HepG2 (cell line): ENCODE results near the gene SELENOV. TPM values are rescaled to one million over a fixed set of nuclear protein-coding genes. Genes with fewer than 3 reads are reported as not detected.
A peak's percentile ranks its signal among the peaks of the same experiment; 100 is the strongest.

Experiments used
- ATAC-seq: fragments of 200-7000 bp; cut with Tn5 transposase; 3 replicates; pipeline ENCODE4 v1.9.1; 2020; ENCODE audit warnings: mild to moderate bottlenecking, moderate library complexity
- BruUV-seq: library from RNA; stranded (reverse); fragments of 400-500 nt; replicated peaks from 2 replicates; lab custom pipeline; 2021; lab: Mats Ljungman, UMichigan
- CTCF ChIA-PET: fragments of 300-600 bp; formaldehyde crosslinking; extraction: SDS; loops from one replicate; lab custom pipeline; 2021; ENCODE audit warnings: low total read pairs, inconsistent platforms, low intra/inter-chr PET ratio; lab: Yijun Ruan, JAX
- POLR2A ChIA-PET: fragments of 350-600 bp; sonication (Branson Sonifier 250); formaldehyde crosslinking; loops from one replicate; lab custom pipeline; 2020; ENCODE audit warnings: antibody characterized with exemption, inconsistent platforms; lab: Yijun Ruan, JAX
- DNase-seq: peaks from one replicate; pipeline ENCODE4 v3.0.0-alpha.2; 2015; ENCODE audit warnings: low spot score
- FAIRE-seq: peaks from 3 replicates; lab custom pipeline; 2011; peaks lifted over from hg19 to GRCh38; lab: Jason Lieb, UNC
- H2AFZ ChIP-seq: one replicate; pipeline ENCODE4 v1.6.1; 2011; ENCODE audit warnings: low read length, inconsistent platforms
- H3K27ac ChIP-seq: fragments of 300-600 bp; 3 replicates; pipeline ENCODE4 v1.8.0; 2011; ENCODE audit warnings: mixed run types, mild to moderate bottlenecking, mixed read lengths, low read length, inconsistent platforms; ENCODE audit not compliant: insufficient read depth; ENCODE audit errors: extremely low read length
- H3K27me3 ChIP-seq, 2 experiments: fragments of 200-600 bp in 1 of 2; 2 replicates in 1 of 2; 3 replicates in 1 of 2; pipeline versions ENCODE4 v1.6.0 to v1.8.0; 2011; ENCODE audit warnings: low read length in 2 of 2, mild to moderate bottlenecking in 2 of 2, moderate library complexity in 2 of 2, inconsistent platforms in 1 of 2; ENCODE audit not compliant: insufficient read depth in 2 of 2, control insufficient read depth in 1 of 2
- H3K36me3 ChIP-seq, 2 experiments: fragments of 200-600 bp in 1 of 2; replicated peaks in 1 of 2; 2 replicates in 1 of 2; 3 replicates in 1 of 2; pipeline versions ENCODE4 v1.5.1 to v1.8.0; 2011; ENCODE audit warnings: low read length in 2 of 2, inconsistent platforms in 1 of 2; ENCODE audit not compliant: insufficient read depth in 2 of 2, control insufficient read depth in 1 of 2
- H3K4me1 ChIP-seq: 2 replicates; pipeline ENCODE4 v1.5.1; 2012; ENCODE audit warnings: low read length, inconsistent platforms; ENCODE audit not compliant: insufficient read depth
- H3K4me2 ChIP-seq: 2 replicates; pipeline ENCODE4 v1.6.0; 2011; ENCODE audit warnings: low read depth, low read length, inconsistent platforms
- H3K4me3 ChIP-seq, 3 experiments: fragments of 200-600 bp in 1 of 3; sonication (generic), shearing (Covaris generic) in 1 of 3; replicated peaks in 1 of 3; 2 replicates each; pipeline ENCODE4 v1.5.1; 2011 to 2016; ENCODE audit warnings: low read length in 3 of 3, inconsistent platforms in 2 of 3, low read depth in 2 of 3, mild to moderate bottlenecking in 2 of 3, control low read depth in 1 of 3, mixed read lengths in 1 of 3; ENCODE audit not compliant: insufficient read depth in 1 of 3
- H3K79me2 ChIP-seq: one replicate; pipeline ENCODE4 v1.6.1; 2011; ENCODE audit warnings: low read length, inconsistent platforms; ENCODE audit not compliant: insufficient read depth
- H3K9ac ChIP-seq: 2 replicates; pipeline ENCODE4 v1.6.0; 2011; ENCODE audit warnings: mild to moderate bottlenecking, low read depth, low read length, inconsistent platforms; ENCODE audit not compliant: insufficient read depth
- H3K9me3 ChIP-seq: 2 replicates; pipeline ENCODE4 v1.5.1; 2012; ENCODE audit warnings: mild to moderate bottlenecking, low read length
- H4K20me1 ChIP-seq: 2 replicates; pipeline ENCODE4 v1.6.0; 2011; ENCODE audit warnings: inconsistent platforms, mild to moderate bottlenecking, low read length, moderate library complexity; ENCODE audit not compliant: insufficient read depth
- AGO2 ChIP-seq: fragments of 200-400 bp; formaldehyde crosslinking; optimal IDR thresholded peaks from 2 replicates; pipeline ENCODE3; 2017; ENCODE audit warnings: mild to moderate bottlenecking, low read depth, low read length, moderate library complexity
- KAT8 ChIP-seq: IDR thresholded peaks from 2 replicates; pipeline ENCODE4 v1.6.1; 2016; ENCODE audit warnings: missing genetic modification reagents, missing compliant biosample characterization
- RERE ChIP-seq: IDR thresholded peaks from 2 replicates; pipeline ENCODE4 v1.6.1; 2016; ENCODE audit warnings: low read depth, missing genetic modification reagents, missing compliant biosample characterization
- STAG1 ChIP-seq: sonication (generic); formaldehyde crosslinking; IDR thresholded peaks from 2 replicates; pipeline ENCODE4 v1.4.0; 2020; ENCODE audit warnings: missing genetic modification reagents
- THRA ChIP-seq: sonication (generic); formaldehyde crosslinking; IDR thresholded peaks from 2 replicates; pipeline ENCODE4 v1.4.0; 2020; ENCODE audit warnings: missing genetic modification reagents, borderline replicate concordance
- WGBS: methylation state at CpG from one replicate; pipeline ENCODE4 v1.1.6; 2017; ENCODE audit warnings: low lambda C conversion rate; 5-methylcytosine and 5-hydroxymethylcytosine counted together
- in situ Hi-C: cut with HindIII; loops from 2 replicates; pipeline ENCODE4 v1.10.0; 2017; ENCODE audit warnings: low pct_unique_long_range_greater_than_20kb; ENCODE audit not compliant: extremely low pct_ligation_motif_present
- intact Hi-C: fragments of 100-400 bp; cut with micrococcal nuclease; formaldehyde crosslinking; loops from one replicate; pipeline ENCODE4 v1.10.0; 2022; ENCODE audit not compliant: unreplicated experiment
- polyA plus RNA-seq, 8 experiments: library from polyadenylated mRNA; depleted of rRNA in 3 of 8; stranded (reverse) in 7 of 8; unstranded in 1 of 8; fragments of >200 nt; fragmentation: Illumina TruSeq in 4 of 8; extraction: Trizol in 4 of 8; gene quantifications; 2 replicates each; pipeline versions ENCODE4 v1.2.1 to v1.2.3, GENCODE V29; 2011 to 2016; ENCODE audit warnings: low read depth in 4 of 8, missing spikeins in 1 of 8, mixed read lengths in 1 of 8; ENCODE audit not compliant: insufficient read depth in 1 of 8
- total RNA-seq, 5 experiments: library from RNA; depleted of rRNA; stranded (reverse); fragments of >200 nt; fragmentation: Illumina TruSeq; extraction: Trizol; gene quantifications; 2 replicates each; pipeline ENCODE4 v1.2.3, GENCODE V29; 2016; ENCODE audit warnings: low read depth in 1 of 5

Gene SELENOV
- total and polyA plus RNA-seq, 2 of the 13 experiments (the other 11 are each of a cell fraction or from before 2014, with no cell fraction given): not detected

GRCh38 chr19:39472746-39473442 is 42.0 kb upstream of the SELENOV start:
- Histone ChIP-seq H3K4me2 (no peak overlapping the region), H3K9ac (no peak overlapping the region), H3K4me3 (no peak overlapping the region), H4K20me1 (no peaks in the 10 kb centered on the region), H3K27me3 (no peaks in the 10 kb centered on the region; a peak in 1 of 5 replicates), H2AFZ (no peak overlapping the region), H3K36me3 (peaks cover 46 to 81% of the 10 kb centered on the region in 2 experiments), H3K79me2 (no peaks in the 10 kb centered on the region), H3K27ac (no peak overlapping the region), H3K9me3 (no peaks in the 10 kb centered on the region), H3K4me1 (no peaks in the 10 kb centered on the region)
- intact Hi-C loops (no loop called here), in situ Hi-C loops (no loop called here)
- no peak for DNase-seq
- ChIA-PET POLR2A (no interaction called here), CTCF (no interaction called here)
- no peak for FAIRE-seq
- peak; percentile 7 for ATAC-seq
- no TSS peak for BruUV-seq
- TF ChIP-seq KAT8 (CRISPR knock-in tag) (no peak), RERE (CRISPR knock-in tag) (no peak), AGO2 (peak; percentile 65), STAG1 (CRISPR knock-in tag) (no peak), THRA (no peak)
- 100% methylated on average over 6 of the region's 32 CpGs for WGBS
